D341Med (cell line): ENCODE data around the gene PIK3CB.
"Not testable (repeated sequence)": the region's sequence is repeated elsewhere in the genome, so short reads cannot be mapped to it uniquely, and the experiment has no call there.

Source experiments
- DNase-seq: peaks from one replicate; pipeline ENCODE4 v3.0.0; 2012; ENCODE audit warnings: low spot score

The PIK3CB gene

DNA sequence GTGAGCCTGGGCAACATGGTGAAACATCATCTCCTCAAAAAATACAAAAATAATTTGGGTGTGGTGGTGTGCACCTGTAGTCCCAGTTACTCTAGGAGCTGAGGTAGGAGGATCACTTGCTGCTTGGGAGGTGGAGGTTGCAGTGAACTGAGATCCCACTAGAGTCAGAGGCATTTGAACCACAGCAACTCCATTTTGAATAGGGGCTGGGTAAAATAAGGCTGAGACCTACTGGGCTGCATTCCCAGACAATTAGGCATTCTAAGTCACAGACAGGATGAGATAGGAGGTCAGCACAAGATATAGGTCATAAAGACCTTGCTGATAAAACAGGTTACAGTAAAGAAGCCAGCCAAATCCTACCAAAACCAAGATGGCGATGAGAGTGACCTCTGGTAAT lies 12.1 kb upstream of the PIK3CB start:
- DNase-seq = not testable (repeated sequence)

DNA sequence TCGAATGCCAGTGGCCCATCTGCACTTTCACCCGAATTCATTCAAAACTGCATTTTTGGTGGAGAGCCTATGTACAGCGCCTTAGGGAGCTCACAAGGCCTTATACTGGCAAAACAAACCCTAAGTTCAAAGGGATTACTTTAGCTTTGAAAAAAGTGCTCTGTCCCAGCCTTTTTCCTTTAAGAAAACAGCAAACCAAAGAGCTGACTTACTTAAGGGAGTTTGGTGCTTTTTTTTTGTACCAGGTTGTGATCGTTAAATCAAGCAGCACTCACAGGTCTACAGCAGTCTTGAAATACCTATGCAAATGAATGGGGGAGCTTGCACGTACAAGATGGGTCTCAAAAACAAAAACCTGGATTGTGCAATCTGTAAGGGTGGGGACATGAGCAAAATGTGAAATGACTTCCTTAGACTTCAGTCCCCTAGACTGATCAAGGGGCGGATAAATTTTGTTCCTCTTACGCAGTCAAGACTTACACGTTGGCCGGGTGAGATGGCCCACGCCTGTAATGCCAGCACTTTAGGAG lies 11.6 kb upstream of the PIK3CB start:
- DNase-seq = no peak

DNA sequence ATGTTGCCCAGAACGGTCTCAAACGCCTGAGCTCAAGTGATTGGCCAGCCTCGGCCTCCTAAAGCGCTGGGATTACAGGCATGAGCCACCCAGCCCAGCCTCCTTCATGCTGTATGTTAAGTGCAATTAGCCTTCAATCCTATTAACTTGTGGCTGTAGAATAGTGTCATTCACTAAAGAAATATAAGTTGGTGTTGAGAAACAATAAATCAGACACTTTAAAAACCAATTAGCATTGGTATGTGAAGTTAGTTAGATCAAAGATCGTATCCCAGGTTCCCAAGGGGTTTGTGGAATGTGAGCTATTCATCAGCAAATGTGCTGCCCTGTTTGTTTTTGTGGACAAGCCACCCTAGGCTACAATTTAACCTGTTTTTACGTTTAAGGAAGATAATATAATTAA lies 11.0 kb upstream of the PIK3CB start:
- DNase-seq = no peak

DNA sequence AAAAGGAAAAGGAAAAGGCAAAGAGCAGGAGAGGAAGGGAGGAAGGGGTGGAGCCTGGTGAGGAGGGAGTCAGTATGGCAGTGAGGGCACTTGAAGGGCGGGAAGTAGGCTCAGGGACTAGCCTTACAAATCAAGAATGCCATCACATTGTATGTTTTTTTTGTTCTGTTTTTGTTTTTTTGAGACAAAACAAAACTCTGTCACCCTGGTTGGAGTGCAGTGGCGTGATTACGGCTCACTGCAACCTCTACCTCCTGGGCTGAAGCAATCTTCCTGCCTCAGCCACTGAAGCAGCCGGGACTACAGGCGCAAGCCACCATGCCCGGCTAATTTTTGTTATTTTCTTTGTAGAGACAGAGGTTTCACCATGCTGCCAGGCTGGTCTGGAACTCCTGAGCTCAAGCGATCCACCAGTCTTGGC lies 10.5 kb upstream of the PIK3CB start:
- DNase-seq = no peak

DNA sequence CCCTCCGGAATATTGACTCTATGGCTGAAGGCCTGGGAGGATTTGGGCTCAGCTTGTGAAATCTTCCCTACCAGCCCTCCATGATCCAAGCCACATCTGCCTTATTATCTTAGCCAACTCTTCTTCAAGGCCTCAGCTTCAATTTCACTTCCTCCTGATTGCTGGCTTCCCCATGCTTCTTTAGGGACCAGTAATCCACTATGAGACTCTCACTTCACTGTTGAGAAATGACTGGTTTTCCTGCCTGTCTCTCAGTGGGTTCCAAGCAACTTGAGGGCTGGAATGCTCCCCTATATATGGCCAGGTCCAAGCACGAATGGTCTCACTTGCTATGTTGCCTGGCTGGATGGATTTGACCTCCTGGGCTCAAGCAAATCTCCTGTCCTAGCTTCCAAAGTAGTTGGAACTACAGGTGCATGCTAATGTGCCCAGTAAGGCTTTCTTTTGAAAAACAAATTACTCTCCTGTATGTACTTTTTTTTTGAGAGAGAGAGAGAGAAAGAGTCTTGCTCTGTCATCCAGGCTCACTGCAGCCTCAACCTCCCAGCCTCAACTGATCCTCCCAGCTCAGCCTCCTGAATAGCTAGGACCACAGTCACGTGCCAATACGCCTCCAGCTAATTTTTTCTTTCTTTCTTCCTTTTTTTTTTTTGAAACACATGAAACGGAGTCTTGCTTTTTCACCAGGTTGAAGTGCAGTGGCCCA lies 7.9 kb upstream of the PIK3CB start:
- DNase-seq = no peak

DNA sequence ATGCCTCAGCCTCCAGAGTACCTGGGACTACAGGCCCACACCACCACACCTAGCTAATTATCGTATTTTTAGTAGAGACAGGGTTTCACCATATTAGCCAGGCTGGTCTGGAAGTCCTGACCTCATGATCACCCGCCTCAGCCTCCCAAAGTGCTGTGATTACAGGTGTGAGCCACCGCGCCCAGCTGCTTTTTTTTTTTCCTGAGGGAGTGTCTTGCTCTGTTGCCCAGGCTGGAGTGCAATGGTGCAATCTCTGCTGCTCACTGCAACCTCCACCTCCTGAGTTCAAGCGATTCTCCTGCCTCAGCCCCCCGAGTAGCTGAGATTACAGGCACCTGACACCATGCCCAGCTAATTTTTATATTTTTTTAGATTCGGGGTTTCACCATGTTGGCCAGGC lies 3.7 kb upstream of the PIK3CB start:
- not testable (repeated sequence) for DNase-seq

DNA sequence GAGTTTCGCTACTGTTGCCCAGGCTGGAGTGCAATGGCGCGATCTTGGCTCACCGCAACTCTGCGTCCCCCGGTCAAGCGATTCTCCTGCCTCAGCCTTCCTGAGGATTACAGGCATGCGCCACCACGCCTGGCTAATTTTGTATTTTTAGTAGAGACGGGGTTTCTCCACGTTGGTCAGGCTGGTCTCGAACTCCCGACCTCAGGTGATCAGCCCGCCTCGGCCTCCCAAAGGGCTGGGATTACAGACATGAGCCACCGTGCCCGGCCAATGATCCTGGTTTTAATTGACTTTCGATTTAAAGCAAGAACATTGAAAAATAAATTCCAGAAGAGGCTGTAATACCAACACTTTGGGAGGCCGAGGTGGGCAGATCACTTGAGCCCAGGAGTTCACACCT lies 1.1 kb upstream of the PIK3CB start:
- DNase-seq = not testable (repeated sequence)

DNA sequence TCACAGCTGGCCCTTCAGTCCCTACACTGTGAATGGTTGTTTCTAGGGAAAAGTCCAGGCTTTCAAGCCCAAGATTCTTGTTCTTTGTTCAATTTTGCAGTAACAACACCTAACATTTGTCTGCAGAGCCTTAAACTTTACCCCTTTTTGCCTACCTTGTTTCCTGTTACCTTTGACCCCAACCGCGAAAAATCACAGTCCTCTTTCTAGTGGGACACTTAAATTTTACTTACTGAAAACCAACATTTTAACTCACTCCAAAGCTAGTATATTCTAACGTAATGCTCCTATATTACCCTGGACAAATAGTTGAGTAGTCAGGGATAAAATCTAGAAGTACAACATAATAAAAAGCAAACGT lies 649 bp upstream of the PIK3CB start:
- no peak for DNase-seq

DNA sequence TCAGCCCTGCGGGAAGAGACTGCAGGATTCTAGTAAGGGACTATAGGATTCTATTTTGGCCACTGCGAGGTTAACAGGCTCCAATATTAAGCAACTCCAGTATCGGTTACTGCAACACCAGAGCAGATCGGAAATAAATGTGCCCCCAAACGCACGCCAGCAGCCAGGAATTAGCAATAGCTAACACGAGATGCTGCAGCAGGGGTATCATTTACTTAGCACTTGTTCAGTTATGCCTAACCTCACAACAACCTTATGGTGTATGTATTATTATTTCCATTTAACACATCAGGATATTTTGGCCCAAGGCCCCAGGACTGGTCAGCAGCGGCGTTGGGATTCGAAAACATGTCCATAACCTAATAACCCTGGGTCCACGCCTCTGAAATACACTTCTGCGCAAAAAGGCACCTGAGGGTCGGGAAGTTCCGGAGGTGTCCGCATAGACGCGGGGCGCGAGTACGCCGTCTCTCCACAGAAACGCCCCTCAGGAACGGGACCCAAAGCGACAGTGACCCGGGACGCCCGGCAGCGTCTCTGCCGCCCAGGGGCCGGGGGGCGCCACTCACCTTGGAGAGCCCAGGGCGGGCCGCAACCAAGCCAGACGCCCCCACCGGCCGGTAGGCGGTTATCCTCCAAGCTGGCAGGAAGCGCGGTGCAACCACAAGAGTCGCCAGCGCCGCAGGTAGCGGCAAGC lies 681 bp downstream of the PIK3CB start:
- DNase-seq = peak; percentile 37

DNA sequence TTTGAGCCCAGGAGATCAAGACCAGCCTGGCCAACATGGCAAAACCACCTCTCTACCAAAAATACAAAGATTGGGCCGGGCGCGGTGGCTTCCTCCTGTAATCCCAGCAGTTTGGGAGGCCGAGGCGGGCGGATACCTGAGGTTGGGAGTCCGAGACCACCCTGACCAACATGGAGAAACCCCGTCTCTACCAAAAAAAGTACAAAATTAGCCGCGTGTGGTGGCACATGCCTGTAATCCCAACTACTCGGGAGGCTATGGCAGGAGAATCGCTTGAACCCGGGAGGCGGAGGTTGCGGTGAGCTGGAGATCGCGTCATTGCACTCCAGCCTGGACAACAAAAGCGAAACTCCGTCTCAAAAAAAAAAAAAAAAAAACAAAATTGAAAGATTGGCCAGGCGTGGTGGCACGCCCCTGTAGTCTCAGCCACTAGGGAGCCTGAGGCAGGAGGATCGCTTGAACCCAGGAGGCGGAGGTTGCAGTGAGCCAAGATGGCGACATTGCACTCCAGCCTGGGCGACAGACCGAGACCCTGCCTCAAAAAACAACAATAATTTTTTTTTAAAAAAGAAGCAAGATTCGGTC lies 2.2 kb downstream of the PIK3CB start:
- not testable (repeated sequence) for DNase-seq

DNA sequence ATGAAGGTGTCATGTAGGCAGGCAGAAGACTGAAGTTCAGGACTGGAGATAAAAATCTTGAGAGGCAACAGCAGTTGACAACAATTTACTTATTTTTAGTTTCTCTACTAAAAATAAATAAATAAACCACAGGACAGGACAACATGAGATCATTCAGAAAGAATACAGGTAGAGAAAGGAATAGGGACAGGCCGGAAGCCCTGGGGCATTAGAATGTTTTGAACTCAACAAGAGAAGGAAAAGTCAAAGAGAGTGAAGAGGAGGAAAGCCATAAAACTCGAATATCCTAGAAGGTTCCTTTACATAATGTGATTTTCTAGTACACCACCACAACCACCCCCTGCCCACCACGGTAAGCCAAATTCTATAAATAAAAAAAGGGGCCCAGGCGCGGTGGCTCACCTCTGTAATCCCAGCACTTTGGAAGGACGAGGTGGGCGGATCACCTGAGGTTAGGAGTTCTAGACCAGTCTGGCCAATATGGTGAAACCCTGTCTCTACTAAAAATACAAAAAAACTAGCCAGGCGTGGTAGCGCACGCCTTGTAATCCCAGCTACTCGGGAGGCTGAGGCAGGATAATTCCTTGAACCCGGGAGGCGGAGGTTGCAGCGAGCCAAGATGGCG lies 4.7 kb downstream of the PIK3CB start:
- no peak for DNase-seq

DNA sequence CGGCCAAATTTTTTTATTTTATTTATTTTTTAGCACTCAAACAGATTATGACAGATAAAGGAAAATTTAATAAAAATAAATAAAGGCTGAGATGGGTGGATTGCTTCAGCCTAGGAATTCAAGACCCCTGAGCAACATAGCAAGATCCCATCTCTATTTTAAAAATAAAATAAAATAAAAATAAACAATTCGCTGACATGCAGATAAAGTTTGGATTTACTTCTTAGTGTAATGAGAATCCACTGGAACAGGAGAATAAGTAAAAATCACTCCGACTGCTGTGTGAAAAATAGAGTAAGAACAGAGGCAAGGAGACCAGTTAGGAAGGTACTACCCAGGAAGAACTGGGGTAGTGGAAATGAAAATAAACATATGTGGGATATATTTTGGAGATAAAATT lies 5.6 kb downstream of the PIK3CB start:
- no peak for DNase-seq

DNA sequence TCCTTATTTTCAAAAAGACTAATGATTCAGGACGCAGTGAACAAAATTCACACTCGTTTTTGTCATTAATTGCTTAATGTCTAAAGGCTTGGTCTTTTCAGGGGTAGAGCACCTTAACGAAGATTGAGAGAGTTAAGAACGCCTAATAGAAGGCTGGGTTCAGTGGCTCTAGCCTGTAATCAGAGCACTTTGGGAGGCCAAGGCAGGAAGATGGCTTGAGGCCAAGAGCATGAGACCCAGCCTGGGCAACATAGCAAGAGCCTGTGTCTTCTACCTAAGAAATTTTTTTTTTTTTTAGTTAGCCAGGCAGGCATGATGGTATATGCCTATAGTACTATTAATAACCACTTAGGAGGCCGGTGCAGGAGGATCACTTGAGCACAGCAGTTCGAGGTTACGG lies 7.5 kb downstream of the PIK3CB start:
- DNase-seq = no peak

DNA sequence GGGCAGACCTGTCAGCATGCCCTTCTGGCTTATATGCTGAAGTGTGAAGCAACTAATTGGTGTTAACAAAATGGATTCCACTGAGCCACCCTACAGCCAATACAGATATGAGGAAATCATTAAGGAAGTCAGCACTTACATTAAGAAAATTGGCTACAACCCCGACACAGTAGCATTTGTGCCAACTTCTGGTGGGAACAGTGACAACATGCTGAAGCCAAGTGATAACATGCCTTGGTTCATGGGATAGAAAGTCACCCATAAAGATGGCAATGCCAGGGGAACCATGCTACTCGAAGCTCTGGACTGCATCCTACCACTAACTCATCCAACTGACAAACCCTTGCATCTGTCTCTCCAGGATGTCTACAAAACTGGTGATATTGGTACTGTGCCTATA lies 9.4 kb downstream of the PIK3CB start:
- DNase-seq = no peak

DNA sequence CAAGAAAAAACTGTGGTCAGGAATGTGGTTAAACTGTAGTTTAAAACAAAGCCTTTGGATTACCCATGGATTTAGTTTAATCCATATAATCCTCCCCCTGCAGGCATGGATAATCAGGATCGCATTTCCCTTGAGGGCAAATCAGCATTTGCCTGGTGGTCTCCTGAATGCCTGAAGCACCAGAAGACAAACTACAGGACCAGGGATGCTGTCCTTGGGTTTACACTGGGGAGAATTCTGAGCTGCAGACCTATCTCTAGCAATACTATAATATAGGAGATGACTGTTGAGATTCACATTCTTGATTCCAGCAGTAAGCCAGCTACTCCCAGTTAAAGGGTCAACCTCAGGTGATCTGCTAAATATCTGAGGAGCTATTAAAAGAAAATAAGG lies 10.6 kb downstream of the PIK3CB start:
- DNase-seq = peak; percentile 81

DNA sequence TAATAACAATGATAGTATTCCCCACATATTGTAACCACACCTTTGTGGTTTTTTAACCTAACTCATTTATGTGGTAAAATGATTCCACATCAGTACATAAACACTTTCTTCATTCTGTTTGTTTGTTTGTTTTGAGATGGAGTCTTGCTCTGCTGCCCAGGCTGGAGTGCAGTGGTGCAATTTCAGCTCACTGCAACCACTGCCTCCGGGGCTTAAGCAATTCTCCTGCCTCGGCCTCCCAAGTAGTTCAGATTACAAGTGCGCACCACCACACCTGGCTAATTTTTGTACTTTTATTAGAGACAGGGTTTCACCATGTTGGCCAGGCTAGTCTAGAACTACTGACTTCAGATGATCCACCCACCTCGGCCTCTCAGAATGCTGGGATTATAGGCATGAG lies 14.3 kb downstream of the PIK3CB start:
- not testable (repeated sequence) for DNase-seq

DNA sequence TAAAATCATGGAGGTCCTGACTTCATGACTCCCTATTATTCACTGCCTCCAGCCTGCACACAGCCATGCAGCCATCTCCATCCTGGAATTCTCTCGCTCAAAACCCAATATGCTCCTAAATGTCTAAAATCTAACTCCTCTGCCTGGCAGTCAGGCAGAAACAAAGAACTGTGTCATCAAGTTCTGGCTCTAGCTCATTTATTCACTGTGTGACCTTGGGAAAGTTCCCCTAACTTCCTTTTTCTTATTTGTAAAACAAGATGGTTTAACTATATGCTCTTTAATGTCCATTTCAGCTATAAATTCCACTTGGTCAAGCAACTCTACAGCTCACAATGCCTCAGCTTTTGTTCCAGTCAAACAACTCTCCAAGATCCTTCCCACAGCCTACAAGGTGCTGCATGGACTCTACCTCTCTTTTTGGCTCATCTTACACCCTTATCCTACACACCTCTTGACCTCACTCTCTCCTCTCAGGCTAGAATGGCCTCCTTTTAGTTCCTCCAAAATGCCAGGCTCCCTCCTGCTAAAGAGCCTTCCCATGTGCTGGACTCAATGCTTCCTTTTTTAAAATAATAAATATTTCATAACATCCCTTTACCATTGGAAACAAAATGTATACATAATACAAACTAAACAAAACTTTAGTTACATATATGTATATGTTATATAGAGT lies 16.4 kb downstream of the PIK3CB start:
- DNase-seq = no peak

DNA sequence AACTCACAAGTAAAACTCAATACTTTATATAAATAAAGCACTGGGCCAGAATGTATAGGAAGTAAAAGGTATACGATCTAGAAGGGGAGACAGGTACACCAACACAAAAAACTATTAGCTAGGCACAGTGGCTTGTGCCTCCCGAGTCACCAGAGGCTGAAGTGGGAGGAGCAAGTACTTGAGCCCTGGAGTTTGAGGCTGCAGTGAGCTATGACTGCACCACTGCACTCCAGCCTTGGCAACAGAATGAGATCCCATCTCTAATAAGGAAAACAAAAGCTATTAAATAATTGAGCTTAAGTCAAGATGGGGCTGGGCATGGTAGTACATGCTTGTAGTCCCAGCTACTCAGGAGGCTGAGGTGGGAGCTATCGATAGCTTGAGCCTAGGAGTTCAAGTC lies 17.0 kb downstream of the PIK3CB start:
- DNase-seq = no peak

DNA sequence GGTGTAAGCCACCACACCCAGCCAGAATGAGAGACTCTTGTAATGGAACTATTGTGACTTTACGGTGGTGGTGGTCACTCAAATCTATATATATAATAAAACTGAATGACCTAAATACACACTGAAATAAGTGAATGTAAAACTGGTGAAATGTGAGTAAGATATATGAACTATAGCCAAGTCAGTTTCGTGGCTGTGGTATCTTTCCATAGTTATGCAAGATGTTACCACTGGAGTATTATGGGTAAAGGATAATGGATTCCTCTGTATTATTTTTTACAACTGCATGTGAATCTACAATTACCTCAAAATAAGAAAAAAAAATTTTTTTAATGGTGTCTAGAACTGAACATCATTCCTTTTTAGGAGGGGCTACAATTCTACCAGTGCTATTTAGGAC lies 21.9 kb downstream of the PIK3CB start:
- no peak for DNase-seq

DNA sequence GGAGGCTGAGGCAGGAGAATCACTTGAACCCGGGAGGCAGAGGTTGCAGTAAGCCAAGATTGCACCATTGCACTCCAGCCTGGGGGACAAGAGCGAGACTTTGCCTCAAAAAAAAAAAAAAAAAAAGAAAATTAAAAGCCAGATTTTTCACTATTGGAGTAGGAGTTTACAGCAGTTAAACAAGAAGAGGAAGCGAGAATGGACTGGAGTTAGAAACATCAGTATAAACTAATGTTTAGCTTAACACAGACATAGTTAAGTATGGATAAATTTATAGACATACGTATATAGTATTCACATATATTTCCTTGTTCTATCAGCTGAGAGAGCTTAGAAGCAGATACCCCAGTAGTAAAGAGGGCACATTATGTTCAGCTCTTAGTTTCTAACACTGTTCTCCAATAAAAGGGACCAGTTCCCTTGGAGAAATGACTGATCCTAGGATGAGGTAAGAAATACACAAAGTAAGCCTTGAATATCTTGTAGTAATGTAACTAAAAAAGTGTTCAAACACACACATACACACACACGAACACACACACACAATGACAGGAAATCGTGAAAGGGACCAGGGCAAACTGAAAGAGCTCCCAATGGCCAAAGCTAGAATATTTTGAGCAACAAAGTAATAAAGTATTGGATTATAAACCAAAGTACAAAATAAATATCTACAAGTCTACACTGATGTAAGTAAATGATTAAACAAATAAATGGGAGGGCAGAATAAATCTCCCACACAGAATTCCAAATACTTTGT lies 25.1 kb downstream of the PIK3CB start:
- DNase-seq = no peak

DNA sequence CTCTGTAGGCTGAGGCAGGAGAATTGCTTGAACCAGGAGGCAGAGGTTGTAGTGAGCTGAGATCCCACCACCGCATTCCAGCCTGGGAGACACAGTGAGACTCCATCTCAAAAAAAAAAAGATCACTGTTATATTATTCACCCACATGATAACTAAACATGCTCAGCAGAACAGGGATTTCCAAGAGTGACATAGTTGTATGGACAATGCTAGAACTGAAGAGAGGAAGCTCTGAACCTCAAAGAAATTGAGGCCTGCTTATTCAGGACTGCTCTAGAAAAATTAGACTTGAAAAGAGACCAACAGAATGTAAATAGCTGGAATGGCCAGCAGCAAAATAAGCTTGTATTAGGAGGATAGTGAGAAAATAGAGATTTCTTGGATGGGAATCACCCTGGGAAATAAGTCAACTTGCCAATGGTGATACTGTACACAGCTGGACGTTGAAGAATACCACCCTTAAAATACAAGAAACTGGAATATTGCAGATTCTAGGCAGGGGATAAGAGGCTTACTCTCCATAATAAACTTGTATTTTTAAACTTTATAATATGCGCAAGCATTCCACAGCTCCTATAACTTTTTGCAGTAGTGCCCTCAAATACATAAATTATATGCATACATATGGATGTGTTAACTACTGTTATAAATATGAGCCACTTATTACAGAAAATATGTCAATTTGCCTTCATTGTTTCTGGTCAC lies 28.2 kb downstream of the PIK3CB start:
- no peak for DNase-seq
